H1 (cell line): ENCODE results near the gene C14orf119. TPM values are rescaled to one million over a fixed set of nuclear protein-coding genes. Genes with fewer than 3 reads are reported as not detected.

Source experiments
- CEBPB ChIP-seq: IDR thresholded peaks from 2 replicates; pipeline ENCODE4 v1.6.1; 2012; ENCODE audit warnings: low read depth, low read length
- GABPA ChIP-seq: IDR thresholded peaks from 2 replicates; pipeline ENCODE4 v1.6.1; 2011; ENCODE audit warnings: mild to moderate bottlenecking, low read length, moderate library complexity, borderline replicate concordance; ENCODE audit not compliant: insufficient read depth
- MAFK ChIP-seq: IDR thresholded peaks from 2 replicates; pipeline ENCODE4 v1.6.1; 2012; ENCODE audit warnings: low read depth, mild to moderate bottlenecking, improper control_type of control experiment, low read length
- RXRA ChIP-seq: IDR thresholded peaks from 2 replicates; pipeline ENCODE4 v1.6.1; 2011; ENCODE audit warnings: low read depth, mild to moderate bottlenecking, low read length, moderate library complexity; ENCODE audit not compliant: insufficient read depth
- SAP30 ChIP-seq: fragments of 300-600 bp; sonication (generic); IDR thresholded peaks from 2 replicates; pipeline ENCODE4 v1.7.1; 2012; ENCODE audit warnings: low read length, moderate library complexity, mild to moderate bottlenecking, inconsistent platforms; ENCODE audit not compliant: insufficient read depth, insufficient replicate concordance
- SRF ChIP-seq: IDR thresholded peaks from 2 replicates; pipeline ENCODE4 v1.6.1; 2011; ENCODE audit warnings: mild to moderate bottlenecking, low read depth, low read length, moderate library complexity
- TAF7 ChIP-seq: optimal IDR thresholded peaks from 2 replicates; pipeline ENCODE3; 2011; ENCODE audit warnings: low read depth, mild to moderate bottlenecking, inconsistent platforms, low read length, moderate library complexity, borderline replicate concordance
- polyA plus RNA-seq, 7 experiments: library from polyadenylated mRNA; depleted of rRNA in 3 of 7; stranded (reverse) in 5 of 7; unstranded in 2 of 7; fragments of >200 nt in 5 of 7; fragments of 200-250 nt in 2 of 7; gene quantifications; 1 replicate in 5 of 7; 2 replicates in 1 of 7; 4 replicates in 1 of 7; pipeline versions ENCODE4 v1.2.1 to v1.2.3, GENCODE V29; 2011 to 2013; ENCODE audit warnings: missing spikeins in 2 of 7, mixed read lengths in 2 of 7
- total RNA-seq: library from RNA; stranded (reverse); fragmentation: NEBNext Ultra II Directional; extraction: Animal tissue kit (Norgen Biotek cat#: 25700); gene quantifications from 2 replicates; pipeline ENCODE4 v1.2.1, GENCODE V29; 2021

Gene C14orf119
- total and polyA plus RNA-seq, 2 of the 8 experiments (the other 6 are each of a cell fraction or from before 2014, with no cell fraction given): 78.1 to 94.0 TPM

DNA sequence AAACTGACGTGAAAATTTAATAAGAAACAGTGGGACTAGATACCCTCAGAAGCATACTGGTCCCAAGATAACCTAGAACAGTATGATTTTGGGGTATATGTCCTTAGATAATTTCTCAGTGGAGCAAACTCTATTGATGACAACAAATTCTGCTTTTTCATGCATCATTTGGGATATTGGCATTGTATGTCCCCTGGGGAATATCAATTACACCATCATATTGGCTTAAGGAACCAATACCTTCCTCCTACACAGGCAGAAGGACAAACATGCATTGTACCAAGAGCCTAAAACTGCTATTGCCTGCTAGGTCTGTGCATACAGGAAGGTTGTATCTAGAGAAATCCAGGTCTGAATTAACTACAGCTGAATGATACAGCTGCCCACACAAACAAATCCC is 20.4 kb upstream of the C14orf119 start (continued):
- no peak for TF ChIP-seq CEBPB
- TF ChIP-seq SAP30: no peak
- no peak for TF ChIP-seq TAF7
- TF ChIP-seq RXRA: no peak
- no peak for TF ChIP-seq SRF
- TF ChIP-seq MAFK: no peak
- no peak for TF ChIP-seq GABPA
